HG03460 (cell line): ENCODE measurements around the gene CABP2.
"Not testable (repeated sequence)": the region's sequence is repeated elsewhere in the genome, so short reads cannot be mapped to it uniquely, and the experiment has no call there.

Experiments
- ATAC-seq: cut with Tn5 transposase; IDR thresholded peaks from one replicate; pipeline ENCODE4 v1.9.1; 2021; ENCODE audit not compliant: unreplicated experiment

Gene CABP2

DNA sequence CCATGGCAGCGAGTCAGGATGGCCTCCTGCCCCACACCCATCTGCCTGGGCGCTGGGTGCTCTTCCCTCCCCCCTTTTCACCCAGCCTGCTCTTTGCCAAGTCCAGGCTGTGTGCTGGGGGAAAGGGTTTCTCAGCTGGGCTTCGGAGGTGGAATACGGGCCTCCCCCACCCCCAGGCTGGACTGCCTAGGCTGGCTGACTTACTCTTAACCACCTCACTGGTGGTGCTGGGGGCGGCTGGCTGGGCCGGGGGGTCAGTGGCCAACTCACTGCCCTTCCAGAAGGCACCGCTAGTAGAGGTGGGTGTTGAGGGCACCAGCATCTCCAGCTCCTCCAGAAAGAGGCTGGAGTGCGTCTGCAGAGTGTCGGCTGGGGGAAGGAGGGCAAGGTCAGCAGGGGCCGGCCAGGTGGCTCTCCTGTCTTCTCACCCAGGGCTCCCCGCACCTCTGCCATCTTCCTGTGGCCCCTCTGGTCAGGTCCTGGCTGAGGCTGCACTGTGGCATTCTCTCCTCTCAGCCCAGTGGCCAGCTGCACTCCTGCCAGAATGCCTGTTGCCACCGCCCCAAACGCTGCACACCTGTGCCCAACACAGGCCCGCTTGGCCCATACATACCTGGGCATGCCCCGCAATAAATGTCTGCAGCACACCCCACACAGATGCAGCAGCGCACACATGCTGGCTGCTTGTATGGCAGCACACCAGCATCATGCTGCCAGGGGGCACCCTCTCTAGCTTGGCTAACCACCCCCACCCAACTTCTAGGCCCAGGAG lies 27.8 kb downstream of the CABP2 start:
- no peak for ATAC-seq

DNA sequence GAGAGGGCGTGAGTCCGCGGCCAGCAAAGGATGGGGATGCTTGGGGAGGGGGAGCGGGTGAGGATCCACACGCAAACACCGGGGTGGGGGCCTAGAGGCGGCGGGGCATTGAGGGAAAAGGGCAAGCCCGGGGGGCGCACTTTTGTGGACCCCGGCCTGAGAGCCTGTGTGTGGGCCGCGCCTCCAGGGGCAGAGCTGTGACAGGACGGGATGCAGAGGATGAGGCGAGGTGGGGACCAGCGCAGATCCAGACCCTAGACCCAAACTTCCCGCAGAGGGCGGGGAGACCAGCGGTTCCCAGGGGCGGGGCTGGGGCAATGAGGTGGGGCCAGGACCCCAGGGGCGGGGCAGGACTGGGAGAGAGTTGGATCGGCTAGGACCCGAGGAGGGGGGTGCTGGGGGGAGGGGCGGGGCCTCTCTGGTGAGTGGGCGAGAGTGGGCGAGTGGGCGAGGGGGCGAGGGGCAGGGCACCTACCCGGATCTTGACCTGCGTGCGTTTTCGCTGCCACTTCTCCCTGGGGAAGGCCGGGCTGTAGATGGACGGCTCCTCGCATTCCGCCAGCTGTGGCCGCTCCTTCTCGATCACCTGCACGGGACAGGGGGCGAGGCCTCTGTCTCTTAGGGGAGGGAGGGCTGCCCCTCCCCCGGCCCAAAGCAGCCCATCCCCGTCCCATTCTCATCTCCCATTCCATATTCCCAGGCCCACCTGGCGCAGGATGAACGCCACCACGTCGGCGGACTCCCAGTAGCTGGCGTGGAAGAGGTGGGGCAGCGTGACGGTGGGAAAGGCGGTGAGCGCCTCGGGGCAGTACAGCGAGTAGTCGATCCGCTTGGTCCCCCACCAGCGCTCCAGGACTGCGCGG lies 28.6 kb downstream of the CABP2 start:
- ATAC-seq: no peak

DNA sequence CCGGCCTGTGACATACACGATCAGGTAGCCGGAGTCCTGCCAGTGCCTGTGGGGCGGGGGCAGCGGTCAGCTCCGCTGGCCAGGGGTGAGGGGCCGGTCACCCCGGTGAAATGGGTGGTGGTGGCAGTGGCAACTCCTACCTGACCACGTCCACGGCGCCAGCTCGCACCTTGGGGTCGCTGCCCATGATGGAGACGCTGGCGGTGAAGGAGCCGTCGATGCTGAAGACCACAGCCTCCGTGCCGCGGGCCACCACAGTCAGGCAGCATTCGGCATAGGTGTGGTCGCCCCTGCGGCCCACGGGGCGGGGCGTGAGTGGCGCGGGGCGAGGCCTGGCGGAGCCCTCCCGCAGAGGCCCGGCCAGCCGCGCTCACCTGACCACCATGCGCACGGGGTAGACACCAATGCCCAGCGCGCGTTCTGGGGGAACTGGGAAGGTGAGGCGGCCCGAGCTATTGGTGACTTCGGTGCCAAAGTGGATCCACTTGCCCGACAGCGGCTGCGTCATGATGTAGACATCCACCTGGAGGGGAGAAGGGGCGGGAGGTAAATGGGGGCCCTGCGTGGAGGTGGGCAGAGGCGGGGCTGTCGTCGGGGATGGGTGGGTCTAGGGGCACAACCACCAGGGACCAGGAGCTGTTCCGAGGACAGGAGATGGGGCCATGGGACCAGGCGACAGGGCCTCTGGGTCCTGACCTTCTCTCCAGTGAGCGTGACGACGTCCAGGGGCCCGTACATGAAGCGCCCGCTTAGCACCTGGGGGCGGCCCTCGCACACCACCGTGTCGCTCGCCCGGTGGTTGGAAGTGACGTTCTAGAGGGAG lies 29.5 kb downstream of the CABP2 start:
- no peak for ATAC-seq

DNA sequence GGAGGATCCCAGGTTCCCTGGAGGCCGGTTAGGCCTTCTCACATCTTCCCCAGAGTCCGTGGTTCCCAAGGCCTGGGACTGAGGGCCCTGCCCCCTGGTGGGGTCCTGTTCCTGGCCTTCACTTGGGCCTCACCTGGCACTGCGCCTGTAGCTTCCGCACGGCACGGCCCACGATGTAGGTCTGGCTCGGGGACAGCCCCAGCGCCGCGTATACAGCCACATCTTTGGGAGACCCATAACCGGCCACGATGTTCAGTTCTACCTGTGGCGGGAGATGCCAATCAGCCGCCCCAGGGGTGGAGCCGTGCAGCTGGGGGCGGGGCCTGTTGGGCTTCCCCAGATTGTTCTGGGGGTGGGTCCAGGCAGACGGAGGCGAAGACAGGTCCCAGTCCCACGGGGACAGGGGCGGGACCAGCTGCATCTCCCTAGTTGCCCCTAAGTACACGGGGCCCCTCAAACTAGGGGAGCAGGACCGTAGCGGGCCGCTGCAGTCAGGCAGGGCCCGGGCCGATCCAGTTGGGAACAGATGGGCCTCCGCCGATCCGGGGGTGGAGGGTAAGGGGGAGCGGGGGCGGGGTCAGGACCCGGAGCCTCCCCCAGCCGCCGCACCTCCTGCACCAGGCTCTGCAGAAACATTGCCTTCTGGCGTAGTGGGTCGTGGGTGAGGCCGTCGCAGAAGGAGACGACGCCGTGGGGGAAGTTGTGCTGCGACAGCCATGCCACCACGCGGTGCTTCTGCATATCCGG lies 30.3 kb downstream of the CABP2 start:
- ATAC-seq: no peak

DNA sequence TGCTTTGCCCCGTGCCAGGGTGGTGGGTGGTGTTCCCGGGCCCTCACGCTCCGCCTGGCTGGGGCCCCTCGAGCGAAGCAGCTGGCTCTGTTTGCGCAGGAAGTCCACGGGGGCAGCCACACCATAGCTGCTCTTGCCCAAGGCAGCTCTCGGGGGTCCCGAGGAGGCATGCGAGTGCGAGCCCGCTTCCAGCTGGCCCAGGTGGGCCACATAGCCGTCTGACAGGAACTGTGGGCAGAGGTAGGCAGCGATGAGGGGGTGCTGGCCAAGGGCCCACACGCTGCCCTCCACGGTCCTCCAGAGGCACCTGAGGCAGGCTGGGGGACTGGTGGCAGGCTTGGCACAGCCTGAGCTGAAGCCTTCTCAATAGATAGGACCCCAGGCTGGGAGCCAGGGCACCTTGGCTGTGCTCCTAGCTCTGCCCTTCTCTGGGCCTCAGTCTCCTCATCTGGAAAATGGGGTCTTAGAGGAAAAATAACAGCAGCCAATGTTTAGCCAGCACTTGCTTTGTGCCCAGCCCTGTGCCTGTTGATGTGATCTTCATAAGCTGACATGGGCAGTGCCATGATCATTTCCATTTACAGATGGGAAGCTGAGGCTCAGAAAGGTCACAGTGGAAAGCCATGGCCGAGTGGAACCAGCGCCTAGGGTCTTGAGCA lies 31.0 kb downstream of the CABP2 start:
- ATAC-seq: no peak

DNA sequence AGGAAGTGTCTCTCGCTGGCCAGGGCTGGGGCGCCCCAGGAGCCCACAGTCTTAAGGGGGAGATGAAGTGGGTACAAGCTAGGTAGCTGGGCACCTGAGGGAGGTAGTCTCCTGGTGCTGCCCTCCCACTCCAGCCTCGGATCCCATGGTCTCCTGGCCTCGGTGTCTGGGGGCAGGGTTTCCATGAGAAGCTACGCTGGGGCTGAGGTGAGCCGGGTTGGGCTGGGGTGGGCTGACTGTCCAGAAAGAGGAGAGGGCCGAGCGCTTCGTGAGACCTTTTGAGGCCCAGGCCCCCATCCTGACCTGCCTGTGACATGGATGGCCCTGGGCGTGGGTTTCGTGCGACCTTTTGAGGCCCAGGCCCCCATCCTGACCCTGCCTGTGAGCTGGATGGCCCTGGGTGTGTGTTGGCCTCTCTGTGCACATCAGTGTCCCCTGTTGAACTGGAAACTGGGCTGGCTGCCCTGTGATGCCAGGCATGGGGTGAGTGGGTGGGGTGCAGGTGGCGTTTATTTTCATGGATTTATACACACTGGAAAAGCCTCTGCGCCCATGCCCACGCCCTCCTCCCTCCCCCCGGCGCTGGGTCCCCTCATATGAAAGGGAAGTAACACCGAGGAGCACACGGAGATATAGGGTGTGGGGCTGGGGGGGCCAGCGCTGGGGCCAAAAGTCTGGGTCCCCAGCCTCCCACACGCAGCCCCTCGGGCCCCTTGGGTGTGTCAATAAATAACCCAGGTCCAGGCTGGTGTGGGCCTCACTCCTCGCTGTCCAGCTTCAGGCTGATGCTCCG lies 31.8 kb downstream of the CABP2 start:
- no peak for ATAC-seq

DNA sequence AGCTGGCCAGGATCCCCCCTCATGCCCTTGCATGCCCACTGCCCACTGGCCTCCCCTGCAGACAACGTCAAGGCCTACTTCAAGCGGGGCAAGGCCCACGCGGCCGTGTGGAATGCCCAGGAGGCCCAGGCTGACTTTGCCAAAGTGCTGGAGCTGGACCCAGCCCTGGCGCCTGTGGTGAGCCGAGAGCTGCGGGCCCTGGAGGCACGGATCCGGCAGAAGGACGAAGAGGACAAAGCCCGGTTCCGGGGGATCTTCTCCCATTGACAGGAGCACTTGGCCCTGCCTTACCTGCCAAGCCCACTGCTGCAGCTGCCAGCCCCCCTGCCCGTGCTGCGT lies 32.5 kb downstream of the CABP2 start:
- ATAC-seq: no peak

DNA sequence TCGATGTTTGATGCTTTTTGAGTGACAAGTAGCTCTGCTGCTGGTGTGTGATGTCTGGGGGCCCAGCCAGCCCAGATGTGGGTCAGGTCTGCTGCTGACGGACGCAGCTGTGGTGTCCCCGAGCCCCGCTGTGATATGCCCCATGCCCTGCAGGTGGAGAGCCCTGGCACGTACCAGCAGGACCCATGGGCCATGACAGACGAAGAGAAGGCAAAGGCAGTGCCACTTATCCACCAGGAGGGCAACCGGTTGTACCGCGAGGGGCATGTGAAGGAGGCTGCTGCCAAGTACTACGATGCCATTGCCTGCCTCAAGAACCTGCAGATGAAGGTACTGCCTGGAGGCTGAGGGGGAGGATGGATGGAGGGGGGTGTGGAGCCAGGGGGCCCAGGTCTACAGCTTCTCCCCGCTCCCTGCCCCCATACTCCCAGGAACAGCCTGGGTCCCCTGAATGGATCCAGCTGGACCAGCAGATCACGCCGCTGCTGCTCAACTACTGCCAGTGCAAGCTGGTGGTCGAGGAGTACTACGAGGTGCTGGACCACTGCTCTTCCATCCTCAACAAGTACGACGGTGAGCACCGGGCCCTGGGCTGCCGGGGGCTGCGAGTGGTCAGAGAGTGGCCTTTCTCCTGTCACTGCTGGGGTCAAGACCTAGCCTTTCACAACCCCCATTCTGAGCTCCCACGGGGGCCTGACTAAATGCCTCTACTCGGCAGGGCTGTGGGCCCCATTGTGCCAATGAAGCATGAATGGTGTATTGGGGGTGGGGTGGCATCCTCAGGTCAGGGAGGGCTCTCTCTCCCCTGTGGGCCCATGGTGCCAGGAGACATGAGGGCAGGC lies 33.1 kb downstream of the CABP2 start:
- ATAC-seq: no peak

DNA sequence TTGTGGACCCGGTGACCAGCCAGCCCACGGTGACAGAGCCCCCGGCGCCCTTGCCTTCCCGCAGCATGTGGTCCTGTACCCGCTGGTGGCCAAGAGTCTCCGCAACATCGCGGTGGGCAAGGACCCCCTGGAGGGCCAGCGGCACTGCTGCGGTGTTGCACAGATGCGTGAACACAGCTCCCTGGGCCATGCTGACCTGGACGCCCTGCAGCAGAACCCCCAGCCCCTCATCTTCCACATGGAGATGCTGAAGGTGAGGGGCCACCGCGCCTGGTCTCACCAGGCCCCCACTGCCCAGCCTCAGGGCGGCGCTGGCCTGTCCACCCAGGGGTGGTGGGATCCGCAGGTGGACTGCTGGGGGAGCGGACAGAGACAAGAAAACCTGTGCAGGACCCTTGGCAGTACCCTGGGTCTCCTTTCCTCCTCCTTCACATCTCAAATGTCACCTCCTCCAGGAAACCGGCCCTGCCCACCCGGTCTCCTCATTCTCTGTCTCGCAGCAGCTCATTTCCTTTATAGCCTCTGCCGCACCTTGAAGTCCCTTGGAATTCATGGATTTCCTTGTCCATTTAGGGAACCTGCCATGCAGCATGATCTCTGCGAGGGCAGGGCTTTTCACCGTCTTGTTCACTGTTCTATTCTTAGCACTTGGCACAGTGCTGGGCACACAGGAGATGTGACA lies 33.9 kb downstream of the CABP2 start:
- ATAC-seq: no peak

DNA sequence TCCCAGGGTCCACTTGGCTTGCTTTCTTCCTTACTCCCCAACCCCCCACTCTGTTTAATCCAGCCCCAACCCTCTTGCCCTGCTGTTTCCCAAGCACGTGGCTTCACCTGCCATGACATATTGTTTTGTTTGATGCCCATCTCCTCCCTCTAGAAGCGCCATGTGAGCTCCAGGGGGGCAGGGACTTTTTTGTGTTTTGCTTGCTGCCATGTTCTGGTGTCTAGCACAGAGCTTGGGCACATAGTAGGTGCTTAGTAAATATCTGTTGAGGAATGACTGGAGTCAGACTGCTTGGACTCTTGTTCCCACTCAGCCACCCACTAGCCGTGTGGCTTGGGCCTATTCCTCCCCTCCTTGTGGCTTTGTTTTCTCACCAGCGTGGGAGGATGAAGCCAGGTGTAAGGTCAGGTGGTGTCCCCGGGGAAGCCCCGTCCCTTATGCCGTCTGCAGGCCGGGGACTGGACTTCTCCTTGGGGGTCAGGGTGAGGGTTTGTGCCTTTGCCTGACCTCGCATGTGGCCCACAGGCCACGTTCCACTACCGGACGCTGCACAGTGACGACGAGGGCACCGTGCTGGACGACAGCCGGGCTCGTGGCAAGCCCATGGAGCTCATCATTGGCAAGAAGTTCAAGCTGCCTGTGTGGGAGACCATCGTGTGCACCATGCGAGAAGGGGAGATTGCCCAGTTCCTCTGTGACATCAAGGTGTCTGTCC lies 36.6 kb downstream of the CABP2 start:
- ATAC-seq: no peak

DNA sequence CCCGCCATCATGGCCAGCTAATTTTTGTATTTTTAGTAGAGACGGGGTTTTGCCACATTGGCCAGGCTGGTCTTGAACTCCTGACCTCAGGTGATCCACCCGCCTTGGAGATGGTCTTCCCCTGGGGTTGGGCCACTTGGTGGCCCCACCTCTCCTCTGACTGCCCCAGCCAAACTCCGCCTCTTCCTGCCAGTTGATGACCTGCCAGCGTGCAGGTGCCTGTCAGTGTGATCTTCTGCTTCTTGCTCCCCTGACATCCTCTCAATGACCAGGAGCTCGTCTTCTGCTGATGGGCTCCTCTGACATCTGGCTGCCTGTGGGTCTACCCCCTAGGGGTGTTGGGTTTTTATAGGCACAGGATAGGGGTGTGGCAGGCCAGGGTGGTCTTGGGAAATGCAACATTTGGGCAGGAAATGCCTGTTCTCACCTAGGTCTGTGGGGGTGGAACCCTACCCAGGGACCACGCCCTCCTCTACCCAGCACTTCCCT lies 37.3 kb downstream of the CABP2 start:
- ATAC-seq: not testable (repeated sequence)

DNA sequence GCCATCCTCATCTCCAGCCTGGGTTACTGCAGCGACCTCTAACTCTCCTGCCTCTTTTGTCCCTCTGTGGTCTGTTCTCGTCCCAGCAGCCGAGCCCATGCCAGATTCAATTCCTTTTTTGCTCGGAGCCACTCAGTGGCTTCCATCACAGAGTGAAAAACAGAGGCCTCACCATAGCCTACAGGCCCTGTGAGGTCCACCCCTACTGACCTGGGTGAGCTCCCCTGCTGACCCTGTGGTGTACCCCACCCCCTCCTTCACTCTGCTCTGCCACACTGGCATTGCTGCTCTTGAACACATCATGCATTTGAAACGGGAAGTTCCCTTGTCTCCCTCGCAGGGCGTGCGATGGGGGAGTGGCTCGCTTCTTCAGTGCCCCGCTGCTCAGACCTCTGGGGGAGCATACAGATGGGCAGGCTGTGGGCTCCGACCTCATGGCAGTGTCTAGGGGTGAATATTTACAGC lies 38.4 kb downstream of the CABP2 start:
- ATAC-seq: no peak

DNA sequence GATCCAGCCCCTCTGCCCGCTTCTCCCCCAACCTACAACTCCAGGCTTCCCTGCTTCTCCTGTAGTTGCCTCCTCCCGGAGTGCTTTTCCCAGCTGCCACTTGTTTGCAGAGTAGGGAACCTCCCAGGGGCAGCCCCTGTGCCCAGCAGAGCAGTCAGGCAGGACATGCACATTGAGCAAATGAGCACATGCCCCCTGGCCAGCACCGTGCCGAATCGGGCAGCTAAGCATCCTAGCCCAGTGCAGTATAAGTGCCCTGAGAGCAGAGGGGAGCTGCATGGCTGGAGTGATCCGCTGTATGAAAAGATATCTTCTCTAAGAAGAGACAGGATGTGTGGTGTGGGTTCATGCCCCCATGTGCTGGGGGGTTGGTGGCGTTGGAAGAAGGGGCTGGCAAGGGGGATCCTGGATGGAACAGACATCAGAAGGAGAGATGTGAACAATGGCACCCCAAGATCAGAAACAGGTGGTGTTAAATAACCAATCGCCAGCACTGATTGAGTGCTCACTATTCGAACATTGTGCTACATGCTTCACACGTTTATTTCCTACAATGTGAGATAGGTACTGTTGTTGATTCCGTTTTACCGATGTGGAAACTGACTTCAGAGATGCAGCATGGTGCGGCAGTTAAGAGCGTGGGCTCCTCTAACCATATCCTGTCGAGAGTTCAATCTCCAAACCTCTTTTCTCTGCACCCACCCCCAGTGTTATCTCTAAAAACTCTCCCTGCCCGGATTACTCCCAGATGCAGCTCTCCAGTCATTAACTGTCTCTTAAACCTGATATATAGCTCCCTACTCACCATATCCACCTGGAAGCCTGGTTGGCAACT lies 39.2 kb downstream of the CABP2 start:
- ATAC-seq: no peak

DNA sequence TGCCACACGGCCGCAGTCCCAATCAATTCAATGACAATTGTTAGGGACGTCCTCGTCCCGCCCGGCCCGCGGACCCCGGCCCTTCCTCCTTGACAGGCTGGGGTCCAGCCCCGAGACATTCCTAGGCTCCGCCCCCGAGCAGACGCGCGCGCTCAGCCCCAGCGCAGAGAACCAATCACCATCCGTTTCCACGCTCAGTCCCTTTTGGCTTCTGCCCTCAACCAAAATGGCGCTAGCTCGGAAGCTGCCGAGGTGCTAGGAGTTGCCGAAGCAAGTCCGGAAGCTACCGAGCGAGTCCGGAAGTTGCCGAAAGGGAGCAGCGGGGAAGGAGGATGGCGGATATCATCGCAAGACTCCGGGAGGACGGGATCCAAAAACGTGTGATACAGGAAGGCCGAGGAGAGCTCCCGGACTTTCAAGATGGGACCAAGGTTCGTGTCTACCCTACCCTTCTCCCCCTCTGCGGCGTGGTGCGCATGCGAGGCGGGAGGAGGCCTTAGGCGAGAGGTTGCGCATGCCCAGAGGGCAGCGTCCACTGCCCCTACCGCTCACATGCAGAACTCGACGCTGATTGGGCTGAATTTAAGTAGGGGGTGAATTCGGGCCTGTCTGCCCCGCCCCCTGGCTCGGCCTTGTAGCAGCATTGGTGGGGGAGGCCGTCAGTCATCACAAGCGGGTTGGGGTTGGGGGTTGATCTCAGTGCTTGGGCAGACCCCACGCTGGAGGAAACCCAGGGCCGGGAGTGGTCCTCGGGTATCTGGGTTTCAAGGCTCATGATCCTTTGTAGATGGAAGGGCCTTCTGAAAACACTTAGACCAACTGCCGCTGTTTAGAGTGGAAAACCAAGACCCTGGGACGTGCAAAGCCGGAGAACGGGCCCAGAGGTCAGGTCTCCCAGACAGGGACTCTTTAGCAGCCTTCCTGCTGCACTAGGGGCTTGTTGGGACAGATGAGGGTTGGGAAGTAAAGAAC lies 40.1 kb downstream of the CABP2 start, which contains the start of gene AIP:
Gene AIP (plus strand): TSS at position 200 of the 972 bp plus-strand sequence. CDS start 133 bp downstream, at position 333.
- ATAC-seq: peak; percentile 70

DNA sequence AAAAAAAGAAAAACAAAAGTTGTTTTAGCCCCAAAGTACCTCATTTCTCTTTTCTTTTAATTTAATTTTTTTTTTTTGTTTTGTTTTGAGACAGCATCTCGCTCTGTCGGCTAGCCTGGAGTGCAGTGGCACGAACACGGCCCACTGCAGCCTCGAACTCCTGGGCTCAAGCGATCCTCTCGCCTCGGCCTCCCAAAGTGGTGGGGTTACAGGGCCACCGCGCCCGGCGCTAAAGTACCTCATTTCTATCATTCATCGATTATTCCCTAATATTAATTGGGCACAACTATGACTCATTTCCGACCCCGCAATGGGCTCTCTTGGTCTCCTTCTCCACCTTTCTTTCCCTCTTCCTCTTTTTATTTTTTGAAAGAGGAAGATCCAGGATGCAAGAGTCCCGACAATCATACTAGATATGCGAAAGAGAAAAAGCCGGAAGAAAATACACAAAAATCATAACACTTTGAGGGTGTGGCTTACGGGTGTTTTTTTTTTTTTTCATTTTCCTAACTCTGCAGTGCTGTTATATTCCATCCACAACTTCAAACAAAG lies 40.9 kb downstream of the CABP2 start:
- ATAC-seq: no peak
